ENCODE measurements around the gene RAB11FIP3.

The RAB11FIP3 gene

DNA sequence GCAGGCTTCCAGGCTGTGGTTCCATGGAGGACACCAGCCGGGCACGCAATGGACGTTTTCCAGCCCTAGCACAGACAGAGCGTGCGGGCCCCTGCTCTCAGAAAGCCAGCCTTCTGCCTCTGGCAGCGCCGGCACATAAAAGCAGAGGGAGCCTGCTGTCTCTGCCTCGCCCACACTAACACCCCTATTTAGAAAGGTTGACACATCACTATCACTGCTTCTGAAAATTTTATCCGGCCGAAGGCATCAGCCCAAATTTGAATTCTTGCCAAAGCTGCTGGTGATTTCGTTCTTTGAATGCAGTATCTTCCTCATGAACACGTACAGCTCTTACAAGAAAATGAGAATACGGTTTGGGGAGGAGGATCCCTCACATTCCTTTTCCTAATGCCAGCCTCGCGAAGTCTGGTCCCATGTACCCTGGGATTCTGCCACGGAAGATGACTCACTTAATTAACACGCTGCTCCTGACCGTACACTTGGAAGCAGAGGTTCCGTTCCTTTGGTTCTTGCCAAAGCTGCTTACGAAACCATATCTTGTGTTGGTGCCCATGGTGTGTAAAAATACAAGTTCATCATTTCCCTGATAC lies 1.3 kb upstream of the RAB11FIP3 start:
- DNase-seq, result no peak

DNA sequence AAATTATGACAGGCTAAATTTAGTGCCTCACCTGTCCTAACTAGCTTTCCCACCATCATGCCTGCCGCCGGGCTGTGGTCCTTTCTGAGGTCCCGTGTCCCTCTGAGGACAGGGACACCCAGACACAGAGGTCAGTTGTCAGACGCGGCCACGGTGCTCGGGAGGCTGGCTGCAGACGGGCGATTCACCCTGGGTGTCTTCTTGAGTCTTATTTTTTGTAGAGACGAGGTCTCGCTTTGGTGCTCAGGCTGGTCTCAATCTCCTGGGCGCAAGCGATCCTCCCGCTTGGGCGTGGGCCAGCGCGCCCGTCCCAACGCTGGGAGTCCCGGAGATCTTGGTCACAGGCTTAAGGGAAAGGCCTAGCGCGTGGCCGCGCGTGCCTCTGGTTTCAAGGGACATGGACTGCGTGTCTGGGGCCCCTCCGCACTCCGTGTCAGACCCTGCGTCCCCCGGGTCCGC lies 797 bp upstream of the RAB11FIP3 start:
- DNase-seq, result no peak

DNA sequence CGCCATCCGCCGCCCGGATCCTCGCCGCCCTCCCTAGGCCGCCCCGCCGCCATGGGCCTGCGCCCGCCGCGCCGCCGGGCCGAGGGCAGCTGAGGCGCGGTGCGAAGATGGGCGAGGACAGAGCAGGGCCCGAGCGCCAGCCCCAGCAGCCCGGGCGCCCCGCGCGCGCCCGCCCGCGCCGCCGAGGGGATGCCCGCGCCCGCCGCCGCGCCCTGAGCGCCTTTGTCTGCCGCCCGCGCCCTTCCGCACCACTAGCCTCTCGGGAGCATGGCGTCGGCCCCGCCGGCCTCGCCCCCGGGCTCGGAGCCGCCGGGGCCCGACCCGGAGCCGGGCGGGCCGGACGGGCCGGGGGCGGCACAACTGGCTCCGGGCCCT lies 278 bp downstream of the RAB11FIP3 start:
- peak in 1 of 2 experiments; percentile 49 for DNase-seq

DNA sequence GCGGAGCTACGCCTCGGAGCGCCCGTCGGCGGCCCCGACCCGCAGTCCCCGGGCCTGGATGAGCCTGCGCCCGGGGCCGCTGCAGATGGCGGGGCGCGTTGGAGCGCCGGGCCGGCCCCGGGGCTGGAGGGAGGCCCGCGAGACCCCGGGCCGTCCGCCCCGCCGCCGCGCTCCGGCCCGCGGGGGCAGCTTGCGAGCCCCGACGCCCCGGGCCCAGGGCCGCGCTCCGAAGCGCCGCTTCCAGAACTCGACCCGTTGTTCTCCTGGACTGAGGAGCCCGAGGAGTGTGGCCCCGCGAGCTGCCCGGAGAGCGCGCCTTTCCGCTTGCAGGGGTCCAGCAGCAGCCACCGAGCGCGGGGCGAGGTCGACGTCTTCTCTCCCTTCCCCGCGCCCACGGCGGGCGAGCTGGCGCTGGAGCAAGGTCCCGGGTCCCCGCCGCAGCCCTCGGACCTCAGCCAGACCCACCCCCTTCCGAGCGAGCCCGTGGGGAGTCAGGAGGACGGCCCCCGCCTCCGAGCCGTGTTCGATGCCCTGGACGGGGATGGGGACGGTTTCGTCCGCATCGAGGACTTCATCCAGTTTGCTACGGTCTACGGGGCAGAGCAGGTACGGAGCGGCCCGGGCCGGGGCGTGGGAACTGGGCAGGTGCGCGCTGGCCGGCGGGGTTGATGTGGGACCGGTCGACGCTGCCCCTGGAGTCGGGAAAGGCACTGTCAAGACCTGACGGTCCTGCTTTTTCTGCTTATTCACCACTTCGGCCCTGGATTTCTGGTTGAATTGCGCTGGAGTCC lies 861 bp downstream of the RAB11FIP3 start:
- no peak for DNase-seq

DNA sequence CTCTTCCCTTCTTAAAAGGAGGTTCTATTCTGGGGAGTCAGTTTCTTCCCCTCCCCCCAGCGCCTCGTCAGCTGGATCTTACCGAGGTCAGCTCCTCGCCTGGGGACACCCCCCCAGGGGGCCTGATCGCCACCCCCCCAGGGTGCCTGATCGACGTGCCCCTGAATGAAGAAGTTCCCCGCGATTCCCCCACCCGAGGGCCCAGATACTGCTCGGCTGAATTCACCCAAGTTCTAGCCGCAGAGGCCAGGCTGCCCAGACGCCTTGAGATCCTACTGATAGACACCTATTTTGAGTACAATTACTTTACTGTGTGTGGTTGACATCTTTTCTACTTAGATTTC lies 1.4 kb downstream of the RAB11FIP3 start:
- no peak for DNase-seq

DNA sequence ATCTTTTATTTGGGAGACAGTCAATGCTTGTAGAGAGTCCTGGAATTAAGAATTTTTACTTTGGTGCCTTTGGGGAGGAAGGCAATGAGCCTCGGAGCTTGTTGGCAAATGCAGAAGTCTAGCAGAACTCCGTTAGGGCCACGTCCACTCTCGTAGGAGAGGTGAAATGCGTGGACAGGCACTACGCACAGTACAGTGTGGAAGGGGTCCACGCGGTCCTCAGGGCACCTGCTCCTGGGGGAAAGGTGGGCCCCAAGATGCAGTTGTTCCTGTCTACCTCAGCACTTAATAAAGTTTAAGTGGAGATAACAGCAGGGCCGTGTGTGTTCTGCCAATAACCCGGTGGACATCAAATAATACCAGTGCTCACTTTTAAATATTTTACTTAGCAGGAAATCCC lies 1.8 kb downstream of the RAB11FIP3 start:
- DNase-seq, result no peak

DNA sequence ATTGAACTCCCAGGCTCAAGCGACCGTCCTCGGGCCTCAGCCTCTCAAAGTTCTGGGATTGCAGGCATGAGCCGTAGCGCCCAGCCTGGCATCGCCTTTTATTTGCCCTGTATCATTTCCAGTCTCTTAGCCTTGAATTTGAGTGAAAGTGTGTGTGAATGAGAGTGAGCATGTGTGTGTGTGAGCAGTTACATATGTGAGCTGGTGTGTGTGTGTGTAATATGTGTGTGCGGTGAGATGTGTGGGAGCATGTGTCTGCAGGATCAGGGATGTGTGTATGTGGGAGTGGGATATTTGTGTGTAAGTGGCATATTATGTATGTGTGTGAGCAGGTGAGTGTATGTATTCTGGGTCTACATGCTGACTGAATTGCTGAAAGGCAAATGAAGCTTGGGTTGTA lies 5.5 kb downstream of the RAB11FIP3 start:
- DNase-seq, result no peak

DNA sequence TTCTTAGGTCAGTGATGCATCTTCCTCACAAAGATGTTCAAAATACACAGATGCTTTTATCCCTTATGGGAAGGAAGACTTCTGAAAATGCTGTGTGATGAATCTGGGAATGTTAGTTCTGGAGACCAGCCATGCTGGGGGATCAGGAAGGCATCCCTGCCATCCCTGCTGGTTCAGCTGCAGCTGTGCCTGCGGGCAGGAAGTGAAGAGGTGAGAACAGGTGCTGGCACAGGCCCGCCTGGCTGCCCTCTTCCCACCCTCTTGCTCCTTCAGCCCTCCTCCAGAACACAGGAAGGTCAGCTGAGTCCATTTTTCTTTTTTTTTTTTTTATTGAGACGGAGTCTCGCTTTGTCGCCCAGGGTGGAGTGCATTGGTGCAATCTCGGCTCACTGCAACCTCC lies 15.2 kb downstream of the RAB11FIP3 start:
- no peak for DNase-seq

DNA sequence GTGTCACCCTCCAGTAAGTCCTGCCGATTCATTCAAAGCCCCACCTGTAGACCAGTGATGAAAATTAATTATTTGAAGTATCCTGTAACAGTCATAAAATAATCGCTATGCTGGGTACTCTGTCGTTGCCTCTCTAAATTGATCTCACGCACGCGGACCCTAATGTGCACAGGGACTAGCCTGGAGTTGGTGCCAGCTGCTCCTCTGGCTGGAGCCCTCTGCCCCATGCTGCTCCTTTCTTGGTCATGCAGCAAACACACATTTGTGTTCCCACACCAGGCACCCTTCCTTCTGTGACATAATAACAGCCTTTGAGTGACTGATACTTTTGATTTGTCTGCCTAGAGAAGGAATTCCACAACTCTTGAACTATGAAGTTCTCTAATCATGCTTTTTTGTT lies 16.0 kb downstream of the RAB11FIP3 start:
- DNase-seq, result no peak

DNA sequence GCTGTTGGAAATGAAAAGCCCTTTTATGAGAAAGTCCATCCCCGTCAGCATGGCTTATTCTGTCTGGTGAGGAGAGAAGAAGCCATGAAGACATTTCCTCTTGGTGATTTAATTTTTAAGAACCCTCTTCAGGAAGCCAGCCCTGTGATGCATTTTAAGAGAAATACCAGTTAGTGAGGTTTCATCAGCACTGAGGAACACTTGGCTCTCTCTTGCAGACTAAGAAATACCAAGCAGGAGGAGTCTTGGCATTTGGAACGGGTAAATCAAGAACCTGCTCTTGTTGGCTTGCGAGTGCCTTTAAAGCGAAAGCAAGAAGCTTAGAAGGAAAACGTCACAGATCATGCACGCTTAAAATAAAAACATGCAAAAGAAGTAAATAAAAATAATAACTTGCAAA lies 17.5 kb downstream of the RAB11FIP3 start:
- no peak for DNase-seq

DNA sequence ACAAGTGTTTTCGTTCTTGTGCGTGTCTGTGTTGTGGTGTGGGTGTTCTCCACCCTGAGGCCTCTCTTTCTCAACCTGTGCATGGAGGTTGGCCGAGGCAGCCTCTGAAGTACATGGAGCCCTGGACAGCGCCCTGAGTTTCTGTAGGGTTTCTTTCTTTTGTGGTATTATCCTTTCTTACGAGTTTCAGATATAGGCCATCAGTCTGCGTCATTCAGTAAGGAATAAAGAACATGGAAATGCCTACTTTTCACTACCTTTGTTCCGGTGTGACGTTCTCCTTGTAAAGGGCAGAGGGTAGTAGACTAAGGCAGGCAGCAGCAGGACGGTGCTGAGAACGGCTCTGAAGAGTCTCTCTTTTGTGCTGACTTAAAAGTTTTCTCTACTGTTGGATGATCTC lies 18.6 kb downstream of the RAB11FIP3 start:
- DNase-seq, result no peak

DNA sequence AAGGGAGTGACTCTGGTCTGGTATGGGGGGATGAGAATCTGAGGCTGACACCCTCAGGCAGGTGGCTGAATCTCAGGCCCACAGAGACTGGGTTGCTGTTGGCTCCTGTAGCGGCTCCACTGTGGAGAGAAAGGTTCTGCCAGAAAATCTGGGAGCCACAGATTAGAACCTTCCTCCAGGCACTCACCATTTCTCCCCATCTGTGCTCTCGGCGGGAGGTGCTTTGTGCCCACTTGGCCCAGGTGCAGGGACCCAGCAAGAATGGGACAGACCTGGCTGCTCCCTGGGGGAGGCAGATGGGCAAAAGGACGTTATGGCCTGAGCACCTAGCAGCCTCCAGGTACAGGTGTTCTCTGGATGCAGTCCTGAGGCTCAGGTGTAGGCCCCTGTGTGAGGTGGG lies 20.1 kb downstream of the RAB11FIP3 start:
- no peak for DNase-seq

DNA sequence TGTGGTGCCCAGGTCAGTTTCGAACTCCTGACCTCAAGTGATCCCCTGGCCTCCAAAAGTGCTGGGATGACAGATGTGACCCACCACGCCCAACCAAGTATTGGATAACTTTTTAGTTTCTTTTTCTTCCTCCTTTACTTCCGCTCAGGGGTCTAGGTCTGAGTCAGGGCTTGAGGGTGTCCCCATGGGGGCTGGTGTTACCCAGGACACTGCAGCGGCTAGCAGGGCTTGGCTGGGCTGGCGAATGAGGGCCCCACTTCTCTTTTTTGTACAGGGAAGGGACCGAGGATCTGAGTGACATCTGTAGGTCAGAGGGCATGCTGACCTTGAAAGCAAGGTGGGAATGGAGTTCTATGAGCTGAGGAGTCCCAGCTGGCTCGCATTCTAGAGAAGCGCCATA lies 24.9 kb downstream of the RAB11FIP3 start:
- no peak for DNase-seq

DNA sequence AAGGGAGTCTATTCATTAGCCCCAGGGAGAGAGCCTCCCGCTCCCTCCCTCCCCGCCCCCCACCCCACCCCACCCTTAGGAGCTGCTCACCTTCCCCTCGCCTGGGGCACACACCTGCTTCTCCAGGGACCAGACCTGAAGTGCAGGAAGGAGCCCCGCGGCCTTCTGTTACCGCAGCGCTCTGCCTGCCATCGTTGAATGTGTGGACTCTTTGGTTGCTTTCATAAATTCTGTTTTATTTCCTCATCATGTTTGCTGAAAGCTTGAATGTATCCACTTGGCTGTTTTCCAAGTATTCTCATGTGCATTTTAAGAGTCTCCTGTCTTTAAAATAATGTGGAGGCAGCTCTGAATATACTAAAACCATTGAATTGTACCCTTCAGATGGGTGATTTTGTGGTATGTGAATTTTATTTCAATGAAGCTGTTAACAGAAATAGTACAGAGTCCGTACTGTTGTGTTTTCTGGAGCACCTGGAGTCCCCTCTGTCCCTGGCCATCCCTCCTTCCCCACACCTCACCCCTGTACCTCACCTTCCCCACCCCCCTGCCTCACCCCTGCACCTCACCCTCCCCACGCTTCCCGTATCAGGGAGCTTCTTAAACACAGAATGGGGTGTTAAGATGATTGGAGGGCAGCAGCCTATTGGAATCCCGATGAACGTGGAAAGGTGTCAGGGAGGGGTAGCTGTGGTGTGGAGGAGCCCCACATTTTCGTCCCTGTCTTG lies 25.5 kb downstream of the RAB11FIP3 start:
- no peak for DNase-seq

DNA sequence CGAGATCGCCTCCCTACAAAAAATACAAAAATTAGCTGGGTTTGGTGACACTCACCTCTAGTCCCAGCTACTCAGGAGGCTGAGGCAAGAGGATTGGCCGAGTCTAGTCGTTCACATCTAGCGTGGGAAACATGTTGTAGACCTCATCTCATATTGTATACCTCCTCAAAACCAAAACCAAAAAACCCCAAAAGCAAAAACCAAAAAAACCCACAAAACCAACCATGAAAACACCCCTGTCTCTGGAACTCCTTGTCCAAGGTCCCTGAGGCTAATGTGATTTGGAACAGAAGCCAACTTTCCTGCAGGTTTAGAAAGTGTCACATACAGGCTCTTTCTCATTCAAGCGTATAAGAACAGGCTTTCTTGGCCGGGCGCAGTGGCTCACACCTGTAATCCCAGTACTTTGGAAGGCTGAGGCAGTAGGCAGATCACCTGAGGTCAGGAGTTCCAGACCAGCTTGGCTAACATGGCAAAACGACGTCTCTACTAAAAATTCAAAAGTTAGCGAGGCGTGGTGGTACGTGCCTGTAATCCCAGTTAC lies 29.0 kb downstream of the RAB11FIP3 start:
- no peak for DNase-seq

DNA sequence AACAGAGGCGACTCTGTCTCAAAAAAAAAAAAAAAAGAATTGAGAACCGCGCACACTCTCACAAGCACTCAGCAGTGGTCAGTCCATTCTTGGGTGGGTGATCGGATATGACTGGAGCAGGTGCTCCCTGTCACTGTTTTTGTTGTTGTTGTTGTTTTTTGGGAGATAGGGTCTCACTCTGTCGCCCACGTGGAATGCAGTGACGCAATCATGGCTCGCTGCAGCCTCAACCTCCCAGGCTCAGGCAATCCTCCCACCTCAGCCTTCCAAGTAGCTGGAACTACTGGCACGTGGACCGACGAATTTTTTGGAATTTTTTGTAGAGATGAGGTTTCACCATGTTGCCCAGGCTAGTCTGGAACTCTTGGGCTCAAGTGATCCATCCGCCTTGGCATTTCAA lies 30.0 kb downstream of the RAB11FIP3 start:
- DNase-seq, result no peak

DNA sequence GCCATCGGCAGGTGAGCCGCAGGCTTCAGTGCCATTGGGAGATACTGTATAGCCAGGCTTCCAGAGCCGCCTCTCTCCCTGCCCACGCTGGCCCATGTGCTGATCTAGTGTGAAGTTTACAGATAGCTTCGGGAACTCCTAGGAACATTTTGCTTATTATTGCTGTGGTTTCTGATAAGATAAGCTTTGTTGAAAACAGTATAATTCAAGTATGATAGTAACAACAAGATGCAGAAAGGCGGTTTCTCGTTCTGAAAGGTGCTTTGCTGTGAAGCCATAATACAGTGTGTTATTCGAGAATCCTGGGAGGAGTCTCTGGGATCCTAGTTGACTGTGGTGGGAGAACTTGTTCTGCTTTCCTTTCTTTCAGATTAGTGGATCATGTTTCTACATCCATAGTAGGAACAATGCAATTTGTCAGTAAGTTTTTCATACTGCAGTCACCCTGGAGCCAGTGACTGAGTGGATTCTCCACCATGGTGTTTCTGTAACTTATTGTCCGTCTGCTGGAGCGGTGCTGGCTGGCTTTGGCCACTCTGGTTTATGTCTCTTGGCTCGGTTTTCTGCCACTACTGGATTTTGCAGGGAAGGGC lies 31.5 kb downstream of the RAB11FIP3 start:
- DNase-seq, result no peak

DNA sequence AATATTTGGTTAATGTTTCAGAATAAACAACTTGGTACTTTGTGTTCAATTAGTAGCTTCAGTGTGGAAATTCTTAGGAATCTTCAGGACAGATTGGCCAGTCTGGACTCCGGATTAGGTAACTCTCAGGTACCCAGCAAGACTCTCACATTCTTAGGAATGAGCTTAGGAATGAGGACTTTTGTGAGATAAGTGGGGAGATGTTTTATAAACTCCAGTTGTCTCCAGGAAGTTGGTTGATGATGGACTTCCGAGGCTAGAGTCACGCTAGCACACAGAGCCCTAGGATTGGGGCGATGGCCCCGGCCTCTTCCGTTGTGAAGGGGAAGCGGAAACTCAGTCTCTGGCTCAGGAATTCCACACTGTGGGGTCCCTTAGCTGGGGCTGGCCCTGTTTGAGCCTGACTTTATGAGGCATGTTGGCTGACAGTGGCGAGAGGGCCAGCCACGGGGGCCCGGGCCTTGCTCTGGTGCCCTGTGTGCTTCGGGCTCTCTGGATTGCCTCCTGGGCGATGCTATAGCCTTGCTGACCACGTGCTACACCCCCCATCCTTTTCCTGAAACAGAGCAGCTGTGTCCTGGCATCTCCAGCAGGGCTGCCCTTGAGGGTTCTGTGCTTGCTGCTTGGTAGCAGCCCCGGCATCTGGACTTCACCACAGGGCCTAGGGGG lies 32.4 kb downstream of the RAB11FIP3 start:
- no peak for DNase-seq

DNA sequence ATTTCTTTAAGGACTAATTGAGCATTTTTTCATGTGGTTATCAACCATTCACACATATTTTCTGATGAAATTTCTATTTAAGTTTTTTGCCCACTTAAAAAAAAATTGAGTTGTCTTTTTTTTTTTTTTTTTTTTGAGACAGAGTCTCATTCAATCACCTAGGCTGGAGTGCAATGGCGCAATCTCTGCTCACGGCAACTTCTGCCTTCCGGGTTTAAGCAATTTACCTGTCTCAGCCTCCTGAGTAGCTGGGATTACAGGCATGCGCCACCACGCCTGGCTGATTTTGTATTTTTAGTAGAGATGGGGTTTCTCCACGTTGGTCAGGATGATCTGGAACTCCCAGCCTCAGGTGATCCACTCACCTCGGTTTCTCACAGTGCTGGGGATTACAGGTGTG lies 34.3 kb downstream of the RAB11FIP3 start:
- DNase-seq, result no peak

DNA sequence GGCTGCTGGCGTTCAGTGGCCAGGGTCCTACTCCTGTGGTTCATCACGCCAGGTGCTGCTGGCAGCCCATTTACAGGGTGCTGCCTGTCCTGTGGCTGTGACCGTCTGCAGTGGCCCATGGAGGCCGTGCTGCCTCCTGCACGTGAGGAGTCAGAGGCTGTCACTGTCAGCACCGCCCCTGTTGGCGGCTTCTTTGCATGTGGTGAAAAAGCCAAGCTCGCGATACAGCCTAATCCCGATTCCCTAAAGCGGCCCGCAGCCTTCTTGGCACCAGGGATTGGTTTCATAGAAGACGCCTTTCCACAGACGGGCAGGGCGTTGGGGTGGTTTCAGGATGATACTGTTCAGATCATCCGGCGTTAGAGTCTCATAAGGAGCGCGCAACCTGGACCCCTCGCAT lies 35.3 kb downstream of the RAB11FIP3 start:
- no peak for DNase-seq

DNA sequence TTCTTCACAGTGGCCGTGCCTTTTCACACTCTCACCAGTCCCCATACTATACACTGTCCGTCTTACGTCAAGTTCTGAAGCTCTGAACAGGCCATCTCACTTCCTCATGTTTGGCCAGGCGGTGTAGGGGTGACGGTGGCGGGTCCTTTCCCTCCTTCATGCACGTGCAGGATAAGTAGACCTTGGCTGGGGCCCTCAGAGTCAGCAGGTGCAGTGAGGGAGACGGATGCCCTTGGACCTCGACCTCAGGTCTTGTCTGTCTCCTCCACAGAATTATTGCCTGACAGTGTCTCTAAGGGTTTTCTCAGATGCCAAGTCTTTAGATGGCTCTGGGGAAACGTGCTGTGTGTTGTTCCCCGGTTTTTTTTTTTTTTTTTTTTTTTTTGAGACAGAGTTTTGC lies 37.6 kb downstream of the RAB11FIP3 start:
- DNase-seq, result no peak

DNA sequence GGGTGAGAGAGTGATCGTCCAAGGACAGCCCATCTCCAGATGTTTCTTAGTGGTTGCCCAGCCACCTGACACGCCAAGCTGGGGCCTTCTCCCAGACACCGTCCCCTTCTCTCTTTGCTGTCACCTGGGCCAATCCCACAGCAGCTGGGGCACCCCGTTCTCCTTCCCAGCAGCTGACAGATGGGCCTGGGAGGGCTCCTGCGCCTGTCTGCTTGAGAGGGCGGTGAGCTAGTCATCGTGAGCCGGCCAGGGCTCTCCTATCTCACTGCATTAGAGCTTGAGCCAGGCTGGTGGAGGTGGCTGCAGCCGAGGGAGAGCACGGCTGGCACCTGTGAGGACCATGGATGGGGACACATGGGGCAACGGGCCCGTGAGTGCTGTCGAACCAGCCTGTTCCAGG lies 41.2 kb downstream of the RAB11FIP3 start:
- DNase-seq, result no peak

Data from stimulated activated CD4-positive, alpha-beta T cell treated with anti-CD3 and anti-CD28 coated beads, Interleukin-4, amount 100 ng/mL, for 4 hours (primary cell).